HS-27A (cell line): Measurements from ENCODE around the gene AGBL4.

Experiments
- DNase-seq: peaks from one replicate; pipeline ENCODE4 v3.0.0-alpha.2; 2012; ENCODE audit warnings: low read depth, missing footprints

The AGBL4 gene

GRCh38 chr1:48679859-48680258 is 1343.9 kb downstream of the AGBL4 start:
- DNase-seq, result no peak

GRCh38 chr1:48678710-48679505 is 1344.8 kb downstream of the AGBL4 start:
- no peak for DNase-seq

GRCh38 chr1:48677306-48678287 is 1346.2 kb downstream of the AGBL4 start:
- no peak for DNase-seq

GRCh38 chr1:48676822-48677221 is 1346.9 kb downstream of the AGBL4 start:
- DNase-seq, result no peak

GRCh38 chr1:48676376-48676775 is 1347.4 kb downstream of the AGBL4 start:
- no peak for DNase-seq

GRCh38 chr1:48675251-48675650 is 1348.5 kb downstream of the AGBL4 start:
- DNase-seq, result no peak

GRCh38 chr1:48674641-48675040 is 1349.1 kb downstream of the AGBL4 start:
- DNase-seq, result no peak

- DNase-seq, result no peak
Observed at GRCh38 chr1:48673332-48674105, 1350.2 kb downstream of the AGBL4 start.

- DNase-seq, result no peak
Observed at GRCh38 chr1:48671578-48671977, 1352.2 kb downstream of the AGBL4 start.

- no peak for DNase-seq
Observed at GRCh38 chr1:48670234-48671020, 1353.3 kb downstream of the AGBL4 start.

GRCh38 chr1:48668339-48668738 is 1355.4 kb downstream of the AGBL4 start:
- DNase-seq, result no peak

- DNase-seq, result no peak
Observed at GRCh38 chr1:48667782-48668181, 1356.0 kb downstream of the AGBL4 start.

- DNase-seq, result no peak
Observed at GRCh38 chr1:48665708-48666407, 1357.9 kb downstream of the AGBL4 start.

- no peak for DNase-seq
Observed at GRCh38 chr1:48661726-48662463, 1361.9 kb downstream of the AGBL4 start.

- no peak for DNase-seq
Observed at GRCh38 chr1:48659801-48660200, 1364.0 kb downstream of the AGBL4 start.

- DNase-seq, result no peak
Observed at GRCh38 chr1:48657413-48657812, 1366.3 kb downstream of the AGBL4 start.

- no peak for DNase-seq
Observed at GRCh38 chr1:48654606-48655210, 1369.0 kb downstream of the AGBL4 start.

GRCh38 chr1:48652334-48652733 is 1371.4 kb downstream of the AGBL4 start:
- DNase-seq, result no peak

- DNase-seq, result no peak
Observed at GRCh38 chr1:48649880-48650279, 1373.9 kb downstream of the AGBL4 start.

GRCh38 chr1:48645883-48646282 is 1377.9 kb downstream of the AGBL4 start:
- no peak for DNase-seq
